Suprapubic skin (tissue), 3 donors: ENCODE measurements around the gene HERPUD1.

Source experiments
- POLR2A ChIP-seq, 2 donors: fragments of 450-650 bp; IDR thresholded peaks; one replicate each; pipeline ENCODE4 v1.6.1; 2017; ENCODE audit warnings: antibody characterized with exemption in 2 of 2, mild to moderate bottlenecking in 2 of 2, moderate library complexity in 2 of 2
- TF ChIP-seq, protein P1 (sequence below), 2 donors: fragments of 200-600 bp in 1 of 2; fragments of 450-650 bp in 1 of 2; sonication (generic) in 1 of 2; IDR thresholded peaks; one replicate each; pipeline ENCODE4 v1.5.1; 2016 to 2019; ENCODE audit warnings: antibody characterized with exemption in 2 of 2, mild to moderate bottlenecking in 1 of 2, moderate library complexity in 1 of 2

GRCh38 chr16:56980792-56981724 is 49.1 kb downstream of the HERPUD1 start:
- no peak for TF ChIP-seq POLR2A (IDR thresholded peaks at IDR 0.05)
- TF ChIP-seq, protein P1, sequence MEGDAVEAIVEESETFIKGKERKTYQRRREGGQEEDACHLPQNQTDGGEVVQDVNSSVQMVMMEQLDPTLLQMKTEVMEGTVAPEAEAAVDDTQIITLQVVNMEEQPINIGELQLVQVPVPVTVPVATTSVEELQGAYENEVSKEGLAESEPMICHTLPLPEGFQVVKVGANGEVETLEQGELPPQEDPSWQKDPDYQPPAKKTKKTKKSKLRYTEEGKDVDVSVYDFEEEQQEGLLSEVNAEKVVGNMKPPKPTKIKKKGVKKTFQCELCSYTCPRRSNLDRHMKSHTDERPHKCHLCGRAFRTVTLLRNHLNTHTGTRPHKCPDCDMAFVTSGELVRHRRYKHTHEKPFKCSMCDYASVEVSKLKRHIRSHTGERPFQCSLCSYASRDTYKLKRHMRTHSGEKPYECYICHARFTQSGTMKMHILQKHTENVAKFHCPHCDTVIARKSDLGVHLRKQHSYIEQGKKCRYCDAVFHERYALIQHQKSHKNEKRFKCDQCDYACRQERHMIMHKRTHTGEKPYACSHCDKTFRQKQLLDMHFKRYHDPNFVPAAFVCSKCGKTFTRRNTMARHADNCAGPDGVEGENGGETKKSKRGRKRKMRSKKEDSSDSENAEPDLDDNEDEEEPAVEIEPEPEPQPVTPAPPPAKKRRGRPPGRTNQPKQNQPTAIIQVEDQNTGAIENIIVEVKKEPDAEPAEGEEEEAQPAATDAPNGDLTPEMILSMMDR (IDR thresholded peaks at IDR 0.05): no peak
